Fibroblast of the conjunctiva (primary cell): ENCODE data around the gene SNRK.

ENCODE experiments used
- DNase-seq: peaks from one replicate; pipeline ENCODE4 v3.0.0-alpha.2; 2010; ENCODE audit warnings: low read depth

SNRK gene

DNA sequence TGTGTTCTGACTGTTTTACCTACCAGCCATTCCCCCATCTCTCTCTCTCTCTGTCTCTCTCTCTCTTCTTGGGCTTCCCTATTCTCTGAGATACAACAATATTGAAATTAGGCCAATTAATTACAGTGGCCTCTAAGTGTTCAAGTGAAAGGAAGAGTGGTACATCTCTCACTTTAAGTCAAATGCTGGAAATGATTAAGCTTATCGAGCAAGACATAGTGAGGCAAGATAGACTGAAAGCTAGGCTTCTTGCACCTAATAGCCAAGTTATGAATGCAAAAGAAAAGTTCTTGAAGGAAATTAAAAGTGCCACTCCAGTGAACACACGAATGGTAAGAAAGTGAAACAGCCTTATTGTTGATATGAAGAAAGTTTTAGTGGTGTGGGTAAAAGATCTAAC lies 21.3 kb downstream of the SNRK start:
- no peak for DNase-seq

DNA sequence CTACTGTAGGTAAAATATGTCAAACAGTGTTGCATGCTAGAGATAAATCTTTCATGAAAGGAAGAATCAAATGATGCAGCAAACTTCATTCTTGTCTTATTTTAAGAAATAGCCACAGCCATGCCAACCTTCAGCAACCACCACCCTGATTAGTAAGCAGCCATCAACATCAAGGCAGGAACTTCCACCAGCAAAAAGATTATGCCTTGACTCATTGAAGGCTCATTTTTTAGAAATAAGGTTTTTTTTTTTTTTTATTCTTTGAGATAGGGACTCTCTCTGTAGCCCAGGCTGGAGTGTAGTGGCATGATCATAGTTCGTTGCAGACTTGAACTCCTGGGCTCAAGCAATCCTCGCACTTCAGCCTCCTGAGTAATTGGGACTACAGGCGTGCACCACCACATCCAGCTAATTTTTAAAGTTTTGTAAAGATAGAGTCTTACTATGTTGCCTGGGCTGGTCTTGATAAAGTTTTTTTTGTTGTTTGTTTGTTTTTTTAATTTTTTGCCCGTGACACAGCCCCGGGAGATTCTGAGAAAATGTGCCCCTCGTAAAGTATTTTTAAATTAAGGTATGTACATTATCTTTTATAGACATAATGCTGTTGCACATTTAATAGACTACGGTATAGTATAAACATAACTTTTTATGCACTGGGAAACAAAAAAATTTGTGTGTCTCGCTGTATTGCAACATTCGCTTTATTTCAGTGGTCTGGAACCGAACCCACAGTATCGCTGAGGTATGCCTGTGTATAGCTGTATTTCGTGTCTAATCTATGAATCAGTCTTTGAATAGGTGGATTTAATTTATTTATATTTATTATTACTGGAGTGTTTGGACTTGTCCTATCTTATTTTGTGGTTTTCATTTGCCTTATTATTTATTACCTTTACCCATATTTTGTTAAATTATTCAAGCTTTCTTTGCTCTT lies 23.3 kb downstream of the SNRK start:
- DNase-seq: no peak

DNA sequence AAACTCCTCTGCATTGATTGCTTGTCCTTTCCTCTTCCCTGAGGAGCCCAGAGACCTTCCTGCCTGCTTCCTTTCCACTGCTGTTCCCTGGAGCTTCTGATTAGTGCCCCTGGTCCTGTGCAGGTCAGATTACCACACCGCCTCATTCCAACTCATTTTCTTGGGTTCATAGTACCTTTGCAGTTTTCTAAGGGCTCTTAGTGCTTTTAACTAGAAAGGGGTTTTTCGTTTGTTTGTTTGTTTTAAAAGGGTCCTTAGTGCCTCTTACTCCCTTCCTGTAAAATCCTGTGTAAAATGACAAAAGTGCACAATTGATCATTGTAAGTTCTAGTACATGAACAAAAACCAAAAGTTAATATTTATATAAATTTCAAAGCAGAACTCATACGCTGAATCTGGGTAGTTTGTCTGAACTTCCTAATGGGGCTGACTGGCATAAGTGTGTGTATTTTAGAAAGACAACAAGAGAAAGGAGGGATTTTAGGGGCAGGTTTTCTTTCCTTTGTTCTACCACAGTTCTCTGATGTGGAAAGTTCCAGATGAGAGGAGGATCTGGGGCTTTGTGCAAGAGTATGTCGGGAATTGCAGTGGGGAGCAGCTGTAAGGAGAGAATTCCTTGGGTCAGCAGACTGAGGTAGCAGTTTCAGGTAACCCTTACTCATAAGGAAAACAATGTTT lies 30.6 kb downstream of the SNRK start:
- no peak for DNase-seq

DNA sequence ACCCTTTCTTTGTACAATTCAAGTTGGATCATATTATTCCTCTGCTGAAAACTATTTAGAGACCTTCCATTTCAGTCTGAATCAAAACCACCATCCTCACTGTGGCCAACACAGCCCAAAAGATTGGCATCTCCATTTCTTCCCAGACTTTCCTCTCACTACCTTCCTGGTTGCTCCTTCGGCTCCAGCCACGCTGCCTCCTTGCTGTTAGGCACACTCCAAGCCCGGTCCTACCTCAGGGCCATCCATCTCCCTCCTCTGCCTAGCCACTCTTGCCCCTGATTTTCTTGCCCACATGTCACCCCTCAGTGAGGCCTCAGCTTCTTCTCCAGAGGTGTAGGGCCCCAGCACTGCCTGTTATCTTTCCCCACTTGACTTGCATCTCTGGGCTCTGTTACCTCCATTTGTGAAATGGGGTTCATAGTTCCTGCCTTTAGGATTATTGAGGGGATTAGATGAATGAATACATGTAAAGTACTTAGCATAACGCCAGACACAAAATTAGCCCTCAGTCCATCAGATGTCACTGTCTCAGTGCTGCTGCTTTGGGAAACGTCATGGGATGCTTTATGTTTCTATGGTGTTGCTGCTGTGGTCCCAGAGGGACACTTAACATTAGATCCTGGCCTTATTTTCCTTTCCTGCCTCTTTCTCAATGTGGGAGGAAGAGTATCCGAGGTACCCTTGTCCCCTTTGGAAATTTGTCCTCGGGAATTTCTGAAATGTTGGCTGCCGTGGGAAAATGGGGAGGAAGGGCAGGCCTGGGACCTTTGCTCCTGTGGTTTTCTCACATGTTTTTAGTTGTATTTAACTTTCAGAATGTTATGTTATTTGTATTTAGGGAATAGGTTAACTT lies 31.3 kb downstream of the SNRK start:
- DNase-seq: no peak

DNA sequence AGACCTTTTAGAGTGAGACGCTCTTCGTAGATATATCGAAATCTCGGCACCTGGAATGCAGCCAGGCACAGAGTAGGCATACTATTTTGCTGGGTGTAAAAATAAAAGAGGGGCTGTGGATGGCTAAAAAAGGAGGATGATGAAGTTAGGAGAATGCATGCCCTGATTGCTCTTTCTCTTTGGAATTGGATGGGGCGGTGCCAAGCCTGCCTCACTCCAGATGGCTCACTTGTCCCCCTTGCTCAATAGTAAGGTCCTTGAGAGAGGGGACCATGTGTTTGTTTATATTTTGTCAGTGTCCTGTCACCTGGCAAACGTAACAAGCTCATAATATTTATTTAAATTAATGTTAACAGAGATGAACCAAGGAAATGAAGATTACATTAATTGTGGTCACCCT lies 33.0 kb downstream of the SNRK start:
- no peak for DNase-seq

DNA sequence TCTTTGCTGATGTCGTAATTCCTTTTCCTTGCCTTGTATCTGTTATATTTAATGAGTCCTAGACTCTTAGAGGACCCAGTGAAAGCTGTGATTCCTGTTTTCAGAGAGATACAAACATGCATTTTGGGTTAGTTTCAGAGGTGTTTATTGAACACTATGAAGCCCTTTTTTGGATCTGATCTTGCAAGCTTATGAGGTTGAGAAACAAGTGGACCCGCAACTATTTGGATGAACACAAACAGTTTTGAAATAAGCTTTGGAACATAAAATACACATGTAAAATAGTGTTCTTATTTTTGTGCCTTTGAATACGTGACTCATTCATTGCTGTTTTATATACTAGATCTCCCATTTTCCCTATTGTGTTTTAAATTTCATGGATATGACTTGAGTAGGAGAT lies 33.5 kb downstream of the SNRK start:
- no peak for DNase-seq

DNA sequence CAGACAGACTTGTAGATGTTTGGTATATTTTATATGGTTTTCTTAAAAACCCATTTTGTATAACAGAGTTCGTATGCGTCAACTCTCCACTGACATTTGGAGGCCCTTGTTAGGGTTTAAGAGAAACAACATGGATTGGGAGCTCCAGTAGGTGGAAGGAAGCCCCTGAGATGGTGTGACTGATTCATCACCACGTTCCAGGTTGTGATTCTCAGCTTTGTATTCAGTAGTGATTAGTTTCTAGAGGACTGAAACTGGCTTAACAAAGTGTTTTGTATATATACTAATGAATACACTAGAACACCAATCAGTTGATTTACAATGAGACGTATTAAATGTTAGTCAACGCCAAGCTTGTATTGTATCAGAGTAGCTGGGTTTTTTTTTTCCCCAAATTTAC lies 33.9 kb downstream of the SNRK start:
- no peak for DNase-seq

DNA sequence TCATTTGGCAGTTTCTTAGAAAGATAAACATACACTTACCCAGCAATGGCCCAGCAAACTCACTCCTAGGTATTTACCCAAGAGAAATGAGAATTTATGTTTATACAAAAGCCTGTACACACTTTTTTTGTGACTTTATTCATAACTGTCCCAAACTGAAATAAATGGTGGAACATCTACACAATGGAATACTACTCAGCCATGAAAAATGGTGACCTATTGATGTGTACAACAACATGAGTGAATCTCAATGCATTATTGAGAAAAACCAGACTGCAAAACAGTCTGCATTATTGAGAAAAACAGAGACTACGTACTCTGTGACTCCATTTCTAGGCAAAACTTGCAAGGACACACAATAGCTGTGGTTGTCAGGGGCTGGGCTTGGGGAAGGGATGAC lies 37.2 kb downstream of the SNRK start:
- DNase-seq: no peak

DNA sequence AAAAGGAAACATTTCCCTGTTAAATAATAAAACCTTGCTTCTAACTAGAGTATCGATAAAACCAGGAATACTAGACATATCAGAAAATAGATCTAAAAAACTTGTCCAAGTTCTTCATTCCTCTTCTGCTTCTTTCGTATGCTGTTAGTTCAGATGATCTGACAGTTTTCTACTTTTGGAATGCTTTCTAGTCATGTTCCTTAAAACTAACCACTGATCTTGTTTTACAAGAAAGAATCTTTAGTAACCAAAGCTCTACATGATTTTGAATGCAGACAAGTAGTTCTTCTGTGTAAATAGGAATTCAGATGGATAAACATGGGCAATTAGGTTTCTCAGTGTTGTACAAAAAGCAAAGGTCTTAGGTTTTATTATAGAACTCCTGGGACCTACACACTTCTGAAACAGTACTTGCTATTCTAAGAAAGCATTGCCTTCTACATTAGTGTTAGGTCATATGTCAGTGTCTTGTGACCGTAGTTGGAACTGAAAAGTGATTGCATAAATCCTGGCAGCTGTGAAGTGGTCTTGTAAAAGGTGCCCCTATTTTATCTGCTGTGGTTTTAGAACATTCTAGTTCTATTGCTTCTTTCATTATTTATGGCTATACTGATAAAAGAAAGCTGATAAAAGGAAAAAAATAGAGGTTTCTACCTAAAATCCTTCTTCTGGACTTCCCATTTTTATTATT lies 40.7 kb downstream of the SNRK start:
- DNase-seq: peak; percentile 5

DNA sequence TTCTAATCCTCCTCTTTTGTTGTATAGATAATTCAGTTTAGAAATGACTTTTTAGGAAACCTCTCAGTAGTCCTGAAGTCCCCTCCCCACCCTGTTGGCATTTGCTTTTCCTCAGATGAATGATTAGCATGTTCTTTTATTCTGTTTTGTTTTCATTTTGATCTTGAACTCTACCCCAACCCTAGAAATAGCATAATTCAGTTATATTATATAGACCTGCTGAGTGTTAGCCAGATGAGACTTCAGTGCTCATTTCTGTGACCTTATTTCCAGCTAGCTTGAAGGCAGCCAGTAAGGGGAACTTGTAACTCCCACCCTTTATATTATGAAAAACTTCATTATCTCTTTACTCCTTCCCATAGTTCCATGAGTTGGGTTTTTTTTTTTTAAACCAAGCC lies 41.2 kb downstream of the SNRK start:
- no peak for DNase-seq

DNA sequence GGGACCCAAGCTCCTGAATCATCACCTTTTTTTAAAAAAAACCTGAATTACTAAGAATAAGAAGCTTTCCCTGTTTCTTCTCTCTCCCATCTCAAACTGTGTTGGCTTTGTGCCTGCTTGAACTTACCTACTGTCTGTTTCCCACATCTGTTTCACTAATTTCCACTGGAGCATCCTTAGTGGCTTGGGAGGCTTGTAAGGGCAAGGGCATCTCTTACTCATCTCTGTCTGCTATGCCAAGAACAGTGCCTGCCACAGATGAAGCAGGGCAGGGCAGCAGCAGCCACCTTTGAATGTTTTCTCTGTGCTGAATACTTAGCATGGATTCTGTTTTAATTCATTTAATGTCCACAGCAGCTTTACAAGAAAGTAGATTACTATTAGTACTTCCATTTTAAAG lies 42.3 kb downstream of the SNRK start:
- no peak for DNase-seq

DNA sequence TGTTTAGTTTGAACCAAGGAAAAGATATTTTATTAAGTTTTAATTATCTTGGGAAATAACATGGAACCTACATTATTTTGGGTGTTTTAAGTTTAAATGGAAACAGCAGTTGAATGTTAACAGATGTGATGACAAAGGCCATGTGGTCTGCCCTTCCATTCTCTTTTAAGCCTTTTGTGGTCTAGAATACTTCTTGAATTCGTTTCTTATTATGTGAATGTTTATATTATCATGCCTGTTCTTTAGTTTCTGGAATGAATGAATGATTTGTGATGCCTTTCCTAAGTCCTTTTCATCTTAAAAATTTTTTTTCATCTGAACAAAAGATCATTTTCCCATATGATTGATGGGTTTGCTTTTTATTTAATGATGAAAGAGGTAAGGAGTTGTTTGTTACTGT lies 44.6 kb downstream of the SNRK start:
- peak; percentile 49 for DNase-seq

DNA sequence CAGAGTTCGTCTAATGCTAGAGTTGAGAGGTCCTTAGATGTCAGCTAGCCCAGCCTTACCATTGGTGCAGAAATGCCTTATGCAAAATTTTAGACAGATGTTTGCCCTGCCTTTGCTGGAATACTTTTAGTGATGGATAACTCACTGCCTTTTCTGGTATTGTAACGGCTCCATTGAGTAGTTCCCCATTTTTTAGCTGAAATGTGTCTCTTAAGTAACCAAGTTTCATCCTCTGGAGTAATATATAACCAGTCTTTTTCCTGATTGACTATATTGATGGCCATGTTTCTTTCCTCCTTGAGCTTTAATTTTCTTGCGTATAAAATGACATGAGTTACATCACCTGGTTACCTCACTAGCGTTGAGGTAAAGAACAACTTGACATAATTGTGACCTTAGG lies 45.0 kb downstream of the SNRK start:
- no peak for DNase-seq

DNA sequence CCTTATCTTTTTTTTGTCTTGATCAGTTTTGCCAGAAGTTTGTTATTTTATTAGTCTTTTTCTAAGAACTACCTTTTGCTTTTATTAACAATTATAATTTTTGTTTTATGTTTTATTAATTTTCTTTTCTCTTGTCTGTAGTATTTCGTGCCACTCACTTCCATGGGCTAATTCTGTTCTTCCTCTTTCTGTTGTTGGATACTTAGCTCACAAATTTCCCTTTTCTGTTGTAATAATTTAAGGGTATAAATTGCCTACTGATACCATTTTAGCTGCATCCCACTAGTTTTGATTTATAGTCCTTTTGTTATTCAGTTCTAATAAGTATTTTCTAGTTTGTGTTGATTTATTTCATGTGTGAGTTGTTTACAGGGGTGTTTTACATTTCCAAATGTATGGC lies 48.6 kb downstream of the SNRK start:
- DNase-seq: no peak

DNA sequence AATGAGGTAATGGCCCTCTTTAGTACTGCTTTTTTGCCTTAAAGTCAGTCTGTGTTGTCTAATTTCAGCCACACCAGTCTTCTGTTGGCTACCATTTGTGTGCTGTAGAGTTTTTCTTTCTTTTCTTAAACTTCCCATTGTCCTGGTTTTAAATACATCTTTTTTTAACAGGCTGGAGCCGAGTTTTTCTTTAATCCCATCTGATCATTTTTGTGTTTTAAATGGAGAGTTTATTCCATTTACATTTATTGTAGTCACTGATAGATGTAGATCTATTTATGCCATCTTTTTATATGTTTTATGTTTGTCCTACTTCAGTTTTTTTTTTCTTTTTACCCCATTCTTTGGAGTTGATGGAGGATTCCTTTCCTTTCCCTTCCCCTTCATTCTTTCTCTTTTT lies 49.5 kb downstream of the SNRK start:
- DNase-seq: no peak

DNA sequence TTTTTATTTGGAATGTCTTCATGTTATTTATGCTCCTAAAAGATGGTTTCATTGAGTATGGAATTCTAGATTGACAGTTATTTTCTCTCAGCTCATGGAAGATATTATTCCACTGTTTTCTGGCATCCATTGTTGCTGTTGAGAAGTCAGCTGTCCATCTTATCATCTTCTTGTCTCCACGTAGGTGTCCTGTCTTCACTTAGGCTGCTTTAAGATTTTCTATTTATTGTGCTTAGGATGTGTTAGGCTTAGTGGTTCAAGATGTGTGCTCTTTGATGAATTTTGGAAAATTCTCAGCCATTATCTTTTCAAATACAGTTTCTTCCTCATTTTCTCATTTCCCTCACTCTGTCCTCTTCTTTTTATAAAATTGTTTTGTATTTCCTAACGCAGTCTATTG lies 52.0 kb downstream of the SNRK start:
- no peak for DNase-seq

DNA sequence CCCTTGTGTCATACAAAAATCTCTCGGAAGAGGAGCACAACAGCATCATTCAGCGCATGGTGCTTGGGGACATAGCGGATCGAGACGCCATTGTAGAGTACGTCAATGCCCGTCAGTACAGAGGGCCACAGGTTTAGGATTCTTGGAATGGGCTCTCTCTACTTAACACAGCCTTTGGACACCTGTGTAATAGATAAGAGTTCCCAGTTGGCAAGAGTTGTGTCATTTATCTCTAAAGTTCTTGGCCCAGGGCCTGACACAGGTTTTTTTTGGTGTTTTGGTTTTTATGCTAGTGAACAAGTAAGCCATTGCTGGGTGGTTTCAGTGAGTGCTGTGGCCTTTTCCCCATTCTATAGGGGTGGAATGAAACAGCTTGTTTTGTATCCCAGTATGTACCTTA lies 54.1 kb downstream of the SNRK start:
- DNase-seq: no peak

DNA sequence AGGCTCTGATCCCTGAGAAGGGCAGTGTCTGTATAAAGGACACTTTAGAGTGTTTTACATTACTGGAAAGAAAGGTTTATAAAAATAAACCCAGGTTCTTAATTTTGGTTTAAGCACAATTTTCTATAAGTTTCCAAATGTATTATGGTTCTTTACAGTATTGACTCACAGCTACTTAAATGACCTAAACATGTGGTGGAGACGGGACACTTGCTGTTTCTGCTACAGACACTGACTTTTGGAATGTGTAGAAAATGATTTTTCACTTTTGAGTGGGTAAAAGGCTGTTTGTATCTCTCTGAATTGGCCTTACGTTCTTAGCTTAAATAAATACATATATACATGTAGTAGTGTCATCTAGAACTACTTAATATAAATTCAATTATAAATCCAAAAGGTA lies 55.4 kb downstream of the SNRK start:
- no peak for DNase-seq

DNA sequence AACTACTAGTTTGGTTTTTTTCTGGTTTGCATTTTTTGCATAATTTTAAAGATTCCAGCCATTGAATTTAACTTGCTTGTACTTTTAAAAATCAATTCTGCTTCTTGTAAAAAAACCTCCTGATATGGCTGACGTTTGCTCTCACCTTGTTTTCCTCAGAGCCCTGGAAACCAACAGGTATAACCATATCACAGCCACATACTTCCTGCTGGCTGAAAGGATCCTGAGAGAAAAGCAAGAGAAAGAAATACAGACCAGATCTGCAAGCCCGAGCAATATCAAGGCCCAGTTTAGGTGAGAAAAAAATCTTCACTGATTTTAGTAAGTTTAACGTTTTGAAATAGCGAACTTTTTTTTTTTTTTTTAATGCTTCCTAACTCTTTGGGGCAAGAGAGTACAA lies 56.8 kb downstream of the SNRK start:
- no peak for DNase-seq

DNA sequence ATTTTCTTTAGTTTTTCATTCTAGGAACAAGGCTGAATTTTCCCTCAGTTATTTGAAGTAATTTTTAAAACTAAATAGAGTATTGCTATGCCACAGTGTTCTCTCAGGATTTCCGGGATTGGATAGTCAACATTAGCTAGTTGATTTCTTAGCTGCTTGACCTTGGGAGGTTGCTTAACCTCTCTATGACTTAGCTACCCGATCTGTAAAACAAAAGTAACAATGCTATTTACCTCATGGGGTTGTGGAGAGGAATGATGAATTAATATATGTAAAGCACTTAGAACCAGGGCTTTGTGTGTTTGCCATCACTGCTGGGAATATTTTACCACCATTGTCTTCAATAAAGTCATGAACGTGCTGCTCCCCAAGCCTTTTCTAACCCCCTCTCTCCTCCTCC lies 57.5 kb downstream of the SNRK start:
- DNase-seq: no peak

DNA sequence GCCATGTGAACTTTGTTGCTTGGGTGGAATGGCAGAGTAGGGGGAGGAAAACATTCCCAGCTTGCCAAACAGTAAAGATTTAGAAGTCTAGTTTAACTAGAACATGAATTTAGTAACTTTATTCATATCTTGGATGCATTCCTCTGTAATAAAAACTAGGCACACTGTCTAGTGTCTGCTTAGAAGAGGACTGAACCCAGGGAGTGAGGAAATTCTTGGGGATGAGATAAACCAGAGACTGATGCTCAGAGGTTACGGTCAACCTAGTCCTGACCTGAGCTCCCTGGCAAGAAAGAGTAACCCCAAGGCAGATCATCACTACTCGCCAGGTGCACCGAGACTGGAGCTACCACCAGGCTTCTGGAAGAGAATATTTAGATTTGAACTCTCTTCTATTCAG lies 58.2 kb downstream of the SNRK start:
- no peak for DNase-seq

DNA sequence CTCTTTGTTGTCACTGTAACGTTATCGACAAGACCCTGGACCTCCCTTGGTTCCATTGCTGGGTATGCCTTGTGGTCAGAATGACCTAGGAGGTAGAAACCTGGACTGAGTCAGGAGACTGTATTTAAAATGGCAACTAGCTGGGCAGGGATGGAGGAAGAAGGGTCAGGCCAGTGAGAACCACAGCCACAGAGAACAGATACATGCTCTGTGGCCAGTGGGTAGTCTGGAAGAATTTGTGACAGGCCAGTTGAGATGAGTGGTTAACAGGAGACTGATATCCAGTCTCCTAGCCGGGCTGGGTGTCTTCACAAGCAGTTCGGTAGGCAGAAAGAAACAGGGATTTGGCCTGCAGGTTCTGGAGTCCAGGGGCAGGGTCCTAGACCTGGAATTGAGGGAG lies 58.9 kb downstream of the SNRK start:
- no peak for DNase-seq
